CD1c-positive myeloid dendritic cell (primary cell): ENCODE results near the gene ADAMTSL5.
A peak's percentile ranks its signal among the peaks of the same experiment; 100 is the strongest.
"Not testable (repeated sequence)": the region's sequence is repeated elsewhere in the genome, so short reads cannot be mapped to it uniquely, and the experiment has no call there.

ENCODE experiments used
- DNase-seq: peaks from one replicate; pipeline ENCODE4 v3.0.0-alpha.2; 2016; ENCODE audit errors: extremely low spot score

Gene ADAMTSL5, protein sequence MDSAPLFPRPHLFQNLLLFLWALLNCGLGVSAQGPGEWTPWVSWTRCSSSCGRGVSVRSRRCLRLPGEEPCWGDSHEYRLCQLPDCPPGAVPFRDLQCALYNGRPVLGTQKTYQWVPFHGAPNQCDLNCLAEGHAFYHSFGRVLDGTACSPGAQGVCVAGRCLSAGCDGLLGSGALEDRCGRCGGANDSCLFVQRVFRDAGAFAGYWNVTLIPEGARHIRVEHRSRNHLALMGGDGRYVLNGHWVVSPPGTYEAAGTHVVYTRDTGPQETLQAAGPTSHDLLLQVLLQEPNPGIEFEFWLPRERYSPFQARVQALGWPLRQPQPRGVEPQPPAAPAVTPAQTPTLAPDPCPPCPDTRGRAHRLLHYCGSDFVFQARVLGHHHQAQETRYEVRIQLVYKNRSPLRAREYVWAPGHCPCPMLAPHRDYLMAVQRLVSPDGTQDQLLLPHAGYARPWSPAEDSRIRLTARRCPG

GRCh38 chr19:1512671-1513498 lies at the start of gene ADAMTSL5:
Gene ADAMTSL5 (minus strand): TSS chr19:1513019. CDS start chr19:1510943, 2,076 bp downstream.
- DNase-seq: peak; percentile 71

- no peak for DNase-seq
Observed at GRCh38 chr19:1561236-1561842, 48.5 kb upstream of the ADAMTSL5 start.

DNA sequence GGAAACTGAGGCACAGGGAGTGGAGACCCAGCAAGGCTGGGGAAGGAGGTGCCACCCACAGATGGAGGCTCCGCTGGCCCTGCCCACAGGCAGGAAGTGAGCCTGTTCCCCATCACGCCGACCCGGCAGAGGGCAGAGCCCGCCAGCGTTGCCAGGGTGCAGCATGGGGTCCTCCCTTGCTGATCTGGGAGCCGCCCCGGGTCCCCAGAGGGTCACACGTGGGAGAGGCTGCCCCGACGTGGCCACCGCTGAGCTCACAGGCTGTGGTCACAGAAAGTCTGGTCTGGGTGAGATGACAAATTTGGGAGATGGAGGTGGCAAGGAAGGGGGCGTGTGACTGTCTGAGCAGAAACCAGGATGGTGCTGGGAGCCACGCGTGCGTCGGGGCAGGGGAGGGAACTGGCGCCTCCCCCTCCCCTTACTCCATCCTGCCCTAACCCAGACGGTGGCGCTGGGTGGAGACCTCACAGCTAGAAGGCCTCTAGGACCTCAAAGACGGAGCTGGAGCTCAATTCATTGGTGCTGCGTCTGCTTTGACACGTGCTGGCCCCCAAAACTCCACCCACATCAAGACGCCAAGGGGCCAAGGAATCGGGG lies 47.6 kb upstream of the ADAMTSL5 start:
- DNase-seq: peak; percentile 27

DNA sequence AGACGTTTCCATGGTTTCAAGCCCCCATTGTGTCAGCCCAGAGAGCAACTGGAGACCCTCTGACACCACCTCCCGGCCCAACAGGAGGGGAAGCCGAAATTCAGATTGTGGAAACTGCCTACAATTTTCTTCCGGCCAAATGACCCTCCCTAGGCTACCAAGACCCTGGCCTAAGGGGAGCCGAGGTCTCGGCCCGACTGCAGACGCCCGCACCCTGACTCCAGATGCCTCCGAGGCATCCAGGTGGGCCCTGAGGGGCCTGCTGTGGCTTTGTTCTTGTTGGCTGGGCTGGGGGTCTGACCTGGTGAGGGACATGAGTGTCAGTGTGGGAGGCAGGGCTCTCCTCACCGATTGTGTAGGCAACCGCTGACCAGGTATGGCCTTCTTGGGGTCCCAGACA lies 45.7 kb upstream of the ADAMTSL5 start:
- no peak for DNase-seq

- no peak for DNase-seq
Observed at GRCh38 chr19:1556390-1557070, 43.7 kb upstream of the ADAMTSL5 start.

DNA sequence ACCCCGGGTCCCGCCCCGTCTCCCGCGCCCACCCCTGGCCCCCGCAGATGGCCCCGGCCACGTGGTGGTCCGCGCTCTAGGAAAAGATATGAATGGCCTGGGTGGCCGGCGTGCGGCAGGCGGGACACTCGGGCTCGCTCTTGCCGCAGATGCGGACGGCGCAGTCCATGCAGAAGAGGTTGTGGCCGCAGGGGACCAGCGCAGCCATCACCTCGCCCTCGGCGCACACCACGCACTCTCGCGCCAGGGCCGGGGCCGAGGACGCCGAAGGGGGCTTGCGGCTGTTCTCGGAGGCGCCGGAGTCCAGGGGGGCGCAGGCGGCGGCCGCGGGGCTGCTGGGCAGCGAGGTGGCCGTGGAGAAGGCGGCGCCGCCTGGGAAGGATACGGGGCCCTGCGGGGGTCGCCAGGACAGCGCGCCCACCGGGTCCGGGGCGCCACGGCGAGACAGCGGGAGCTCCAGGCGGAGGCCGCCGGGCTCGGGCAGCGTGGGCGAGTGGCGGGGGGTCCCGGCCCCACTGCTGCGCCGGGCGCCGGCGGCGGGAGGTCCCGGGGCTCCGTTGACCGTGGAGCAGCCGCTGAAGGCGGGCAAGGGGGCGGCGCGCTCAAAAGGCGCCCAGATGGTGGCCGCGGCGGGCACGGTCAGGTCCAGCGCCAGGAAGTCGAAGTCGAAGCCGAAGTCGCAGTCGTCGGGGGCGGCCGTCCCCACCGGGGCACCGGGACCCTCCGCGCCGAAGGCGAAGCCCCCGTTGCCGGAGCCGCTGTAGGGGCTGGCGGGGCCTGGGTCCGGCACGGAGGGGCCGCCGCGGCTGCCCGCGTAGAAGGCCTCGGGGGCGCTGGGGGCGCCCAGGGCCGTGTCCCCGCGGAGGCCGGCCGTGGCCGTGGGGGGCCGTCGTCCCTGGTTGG lies 42.9 kb upstream of the ADAMTSL5 start:
- no peak for DNase-seq

- DNase-seq: no peak
Observed at GRCh38 chr19:1554968-1555367, 42.1 kb upstream of the ADAMTSL5 start.

DNA sequence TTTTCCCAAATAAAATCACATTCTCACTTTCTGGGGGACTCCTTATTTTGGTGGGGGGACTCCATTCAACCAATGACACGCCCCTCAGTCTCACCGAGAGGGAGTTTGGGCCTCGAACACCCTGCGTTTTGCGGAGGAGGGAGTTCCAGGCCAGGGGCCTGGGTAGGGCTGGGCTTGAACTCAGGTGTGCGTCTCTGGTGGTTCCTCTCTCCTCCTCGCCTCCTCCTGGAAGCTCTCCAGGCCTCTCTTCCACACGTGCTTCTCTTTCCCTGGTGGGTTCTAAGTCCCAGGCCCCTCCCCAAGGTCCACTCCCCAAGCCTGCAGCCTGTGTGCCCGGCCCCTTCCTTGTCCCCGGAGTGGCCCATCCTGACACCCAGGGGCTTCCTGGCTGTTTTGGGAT lies 40.6 kb upstream of the ADAMTSL5 start:
- DNase-seq: no peak

- DNase-seq: no peak
Observed at GRCh38 chr19:1551068-1552040, 38.5 kb upstream of the ADAMTSL5 start.

GRCh38 chr19:1549332-1549945 lies 36.6 kb upstream of the ADAMTSL5 start:
- DNase-seq: no peak

DNA sequence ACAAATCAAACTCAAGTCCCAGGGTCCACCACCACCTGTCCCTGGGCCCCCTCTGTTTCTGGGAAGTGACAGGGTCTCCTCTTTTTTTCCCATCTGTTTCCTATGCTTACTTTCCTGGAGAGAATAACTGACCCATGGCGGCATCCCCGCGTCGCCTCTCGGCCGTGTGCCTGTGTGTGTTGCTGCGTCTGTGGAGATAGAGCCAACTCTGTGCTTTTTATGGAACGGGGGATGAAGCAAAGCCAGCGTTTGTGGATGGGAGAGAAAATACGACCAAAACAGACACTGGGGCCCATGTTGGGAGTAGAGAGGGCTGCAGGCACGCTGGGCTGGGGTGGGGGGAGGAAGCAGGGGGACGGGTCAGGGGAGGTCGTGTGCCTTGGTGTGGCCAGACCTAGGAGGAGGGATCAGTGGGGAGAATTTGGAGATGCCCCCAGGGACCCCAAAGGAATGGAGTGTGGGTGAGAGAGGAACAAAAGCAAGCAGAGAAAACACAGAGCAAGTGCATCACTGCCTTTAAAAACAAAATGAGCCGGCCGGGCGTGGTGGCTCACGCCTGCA lies 27.6 kb upstream of the ADAMTSL5 start:
- no peak for DNase-seq

DNA sequence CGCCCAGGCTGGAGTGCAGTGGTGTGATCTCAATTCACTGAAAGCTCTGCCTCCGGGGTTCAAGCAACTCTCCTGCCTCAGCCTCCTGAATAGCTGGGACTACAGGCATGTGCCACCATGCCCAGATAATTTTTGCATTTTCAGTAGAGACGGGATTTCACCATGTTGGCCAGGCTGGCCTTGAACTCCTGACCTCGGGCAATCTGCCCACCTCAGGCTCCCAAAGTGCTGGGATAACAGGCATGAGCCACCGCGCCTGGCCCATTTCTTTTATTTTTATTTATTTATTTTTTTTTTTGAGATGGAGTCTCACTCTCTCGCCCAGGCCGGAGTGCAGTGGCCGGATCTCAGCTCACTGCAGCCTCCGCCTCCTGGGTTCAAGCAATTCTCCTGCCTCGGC lies 26.9 kb upstream of the ADAMTSL5 start:
- DNase-seq: not testable (repeated sequence)

DNA sequence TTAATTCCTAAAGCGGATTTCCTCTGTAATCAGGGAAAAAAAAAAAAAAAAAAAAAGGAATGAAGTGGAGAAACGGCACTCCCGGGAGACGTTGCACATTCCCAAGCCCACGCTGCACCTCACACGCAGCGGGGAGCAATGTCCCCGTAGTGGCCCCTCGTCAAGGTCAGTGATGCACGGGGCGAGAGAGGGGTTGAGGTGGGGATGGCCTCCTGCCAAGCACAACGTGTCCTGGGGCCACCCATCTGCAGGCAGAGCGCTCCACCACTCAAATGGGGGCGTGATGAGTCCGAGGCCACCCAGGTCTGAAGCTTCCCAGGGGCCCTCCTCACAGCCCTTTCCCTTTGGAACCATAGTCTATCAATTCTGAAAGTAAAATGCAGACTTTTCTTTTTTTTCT lies 26.2 kb upstream of the ADAMTSL5 start:
- no peak for DNase-seq

DNA sequence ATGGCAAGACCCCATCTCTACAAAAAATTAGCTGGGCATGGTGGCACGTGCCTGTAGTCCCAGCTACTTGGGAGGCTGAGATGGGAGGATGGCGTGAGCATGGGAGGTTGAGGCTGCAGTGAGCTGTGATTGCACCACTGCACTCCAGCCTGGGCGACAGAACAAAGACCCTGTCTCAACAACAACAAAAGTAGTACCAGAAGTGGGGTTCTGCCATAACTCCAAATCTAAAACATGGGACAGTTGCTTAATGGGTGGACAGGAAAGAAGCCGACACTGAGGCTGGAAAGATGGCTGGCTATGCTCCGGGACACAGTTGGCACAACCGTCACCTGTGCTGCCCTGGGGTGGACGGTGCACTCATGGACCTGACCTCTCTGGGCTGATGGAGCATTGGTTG lies 22.9 kb upstream of the ADAMTSL5 start:
- not testable (repeated sequence) for DNase-seq

DNA sequence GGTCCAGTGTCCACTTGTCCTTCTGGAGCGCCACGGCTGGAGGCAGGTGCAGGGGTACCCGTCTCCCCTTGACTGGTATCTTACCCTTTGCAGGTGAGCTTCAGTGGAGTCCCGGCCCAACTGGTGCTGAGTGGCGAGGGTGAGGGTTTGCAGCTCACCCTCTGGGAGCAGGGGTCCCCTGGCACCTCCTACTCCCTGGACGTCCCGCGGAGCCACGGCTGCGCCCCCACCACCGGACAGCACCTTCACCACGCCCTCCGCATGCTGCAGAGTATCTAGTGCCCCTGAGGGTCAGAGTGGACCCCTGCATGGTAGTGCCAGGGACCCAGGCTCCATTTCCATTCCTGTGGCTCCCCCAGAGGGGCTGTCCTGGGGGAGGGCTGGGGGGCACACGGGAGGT lies 22.2 kb upstream of the ADAMTSL5 start:
- DNase-seq: no peak

DNA sequence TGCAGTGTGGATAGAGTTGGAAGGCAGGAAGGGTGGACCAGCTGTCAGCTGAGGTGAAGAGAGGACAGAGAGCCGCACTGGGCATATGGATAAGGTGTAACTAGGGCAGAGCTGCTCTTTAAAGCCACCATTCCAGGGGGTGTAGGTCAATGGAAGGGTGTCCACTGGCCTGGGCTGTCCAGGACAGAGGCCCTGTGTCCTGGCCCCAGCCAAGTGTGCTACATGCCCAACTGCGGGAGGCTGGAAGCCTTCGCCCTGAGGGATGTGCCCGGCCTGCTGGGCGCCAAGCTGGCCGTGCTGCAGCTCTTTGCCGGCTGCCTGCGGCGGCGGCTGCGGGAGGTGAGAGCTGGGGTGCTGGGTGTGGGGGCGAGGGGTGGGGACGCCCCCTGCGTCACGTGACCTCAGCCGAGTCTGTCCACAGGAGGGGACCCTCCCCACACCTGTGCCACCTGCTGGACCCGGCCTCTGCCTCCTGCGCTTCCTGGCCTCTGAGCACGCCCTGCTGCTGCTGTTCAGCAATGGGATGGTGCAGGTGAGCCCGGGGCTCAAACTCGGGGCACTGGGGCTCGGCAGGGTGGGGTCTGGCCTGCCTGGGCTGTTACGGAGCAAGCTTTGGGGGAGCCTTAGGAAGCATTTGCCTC lies 20.8 kb upstream of the ADAMTSL5 start:
- no peak for DNase-seq

- no peak for DNase-seq
Observed at GRCh38 chr19:1532003-1532402, 19.2 kb upstream of the ADAMTSL5 start.

DNA sequence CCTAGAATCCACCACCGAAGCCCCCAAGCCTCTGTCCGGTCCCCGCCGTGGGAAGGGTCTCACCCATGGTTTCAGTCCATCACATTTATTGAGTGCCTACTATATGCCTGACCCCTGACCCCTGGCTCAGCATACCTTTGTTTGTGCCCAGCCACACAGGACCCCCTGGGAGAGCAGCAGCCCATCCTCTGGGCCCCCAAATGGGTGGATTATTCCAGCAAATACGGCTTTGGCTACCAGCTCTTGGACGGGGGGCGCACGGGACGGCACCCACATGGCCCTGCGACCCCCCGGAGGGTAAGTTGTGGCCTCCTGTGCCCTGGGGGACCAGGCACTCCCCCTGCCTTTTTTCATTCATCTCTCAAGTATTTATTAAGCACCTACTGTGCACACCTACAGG lies 18.8 kb upstream of the ADAMTSL5 start:
- DNase-seq: no peak
